H1 (cell line): ENCODE measurements around the gene RNF38. TPM values are rescaled to one million over a fixed set of nuclear protein-coding genes. Genes with fewer than 3 reads are reported as not detected.

Experiments used
- CTCF ChIA-PET: fragments of 300-600 bp; sonication (Branson Sonifier 250); formaldehyde crosslinking; loops from one replicate; lab custom pipeline; 2021; ENCODE audit not compliant: partially characterized antibody; lab: Charles Lee
- POLR2A ChIA-PET: fragments of 300-600 bp; sonication (Branson Sonifier 250); formaldehyde crosslinking; loops from one replicate; lab custom pipeline; 2021; ENCODE audit warnings: inconsistent platforms; ENCODE audit not compliant: partially characterized antibody; lab: Charles Lee
- DNase-seq, 2 experiments: peaks; one replicate each; pipeline versions ENCODE4 v3.0.0 to v3.0.0-alpha.2; 2010 to 2022; ENCODE audit warnings: low spot score in 2 of 2, low read depth in 1 of 2, mixed read lengths in 1 of 2
- FAIRE-seq: peaks from 2 replicates; lab custom pipeline; 2011; peaks lifted over from hg19 to GRCh38; lab: Jason Lieb, UNC
- H2AFZ ChIP-seq: 2 replicates; pipeline ENCODE4 v1.8.1; 2012; ENCODE audit warnings: low read length, inconsistent platforms
- H2AK5ac ChIP-seq: 2 replicates; pipeline ENCODE4 v1.6.1; 2013; ENCODE audit warnings: low read depth, low read length
- H2BK120ac ChIP-seq: replicated peaks from 2 replicates; pipeline ENCODE3; 2013; ENCODE audit warnings: low read depth, low read length, inconsistent platforms
- H2BK12ac ChIP-seq: 2 replicates; pipeline ENCODE4 v1.6.1; 2013; ENCODE audit warnings: low read depth, low read length
- H2BK15ac ChIP-seq: 2 replicates; pipeline ENCODE4 v1.6.1; 2013; ENCODE audit warnings: low read length
- H2BK20ac ChIP-seq: 2 replicates; pipeline ENCODE4 v1.6.1; 2013; ENCODE audit warnings: low read length
- H2BK5ac ChIP-seq: 2 replicates; pipeline ENCODE4 v1.6.1; 2013; ENCODE audit warnings: low read depth, low read length
- H3K14ac ChIP-seq: 2 replicates; pipeline ENCODE4 v1.6.1; 2013; ENCODE audit warnings: inconsistent platforms; ENCODE audit not compliant: insufficient read length
- H3K18ac ChIP-seq: 2 replicates; pipeline ENCODE4 v1.6.1; 2013; ENCODE audit warnings: low read length; ENCODE audit errors: extremely low read depth
- H3K23ac ChIP-seq: 2 replicates; pipeline ENCODE4 v1.6.1; 2013; ENCODE audit warnings: inconsistent platforms; ENCODE audit not compliant: insufficient read length
- H3K23me2 ChIP-seq: 2 replicates; pipeline ENCODE4 v1.6.1; 2013; ENCODE audit warnings: low read depth, low read length
- H3K27ac ChIP-seq: 2 replicates; pipeline ENCODE4 v1.6.1; 2011; ENCODE audit warnings: low read depth, low read length, inconsistent platforms
- H3K27me3 ChIP-seq, 4 experiments: replicated peaks in 1 of 4; 1 replicate in 1 of 4; 2 replicates in 3 of 4; pipeline versions ENCODE4 v1.6.1 to v1.8.1; 2011 to 2013; ENCODE audit warnings: low read length in 3 of 4, mild to moderate bottlenecking in 3 of 4, inconsistent platforms in 2 of 4, mixed read lengths in 2 of 4, moderate library complexity in 1 of 4; ENCODE audit not compliant: control insufficient read depth in 3 of 4, insufficient read depth in 3 of 4; ENCODE audit errors: extremely low read depth in 1 of 4
- H3K36me3 ChIP-seq, 4 experiments: 2 replicates each; pipeline versions ENCODE4 v1.6.1 to v1.8.1; 2011 to 2013; ENCODE audit warnings: mild to moderate bottlenecking in 4 of 4, low read length in 3 of 4, moderate library complexity in 2 of 4, control low read depth in 1 of 4, inconsistent platforms in 1 of 4; ENCODE audit not compliant: insufficient read depth in 4 of 4, control insufficient read depth in 2 of 4
- H3K4ac ChIP-seq: replicated peaks from 2 replicates; pipeline ENCODE3; 2013; ENCODE audit warnings: low read length, low read depth, mixed read lengths, inconsistent platforms; ENCODE audit not compliant: insufficient read length
- H3K4me1 ChIP-seq, 4 experiments: replicated peaks in 1 of 4; 1 replicate in 1 of 4; 2 replicates in 3 of 4; pipeline versions ENCODE4 v1.6.1 to v1.8.1; 2011 to 2013; ENCODE audit warnings: low read length in 3 of 4, inconsistent platforms in 2 of 4, mixed read lengths in 1 of 4; ENCODE audit not compliant: insufficient read depth in 4 of 4, control insufficient read depth in 3 of 4
- H3K4me2 ChIP-seq, 2 experiments: 2 replicates each; pipeline versions ENCODE4 v1.6.1 to v1.8.1; 2011 to 2013; ENCODE audit warnings: low read depth in 2 of 2, low read length in 2 of 2, control low read depth in 1 of 2, inconsistent platforms in 1 of 2, mild to moderate bottlenecking in 1 of 2; ENCODE audit not compliant: insufficient read depth in 1 of 2
- H3K4me3 ChIP-seq, 4 experiments: fragments of 200-600, 300-600 bp in 1 of 4; sonication (generic), shearing (Covaris generic), sonication (Bioruptor Twin) in 1 of 4; 2 replicates each; pipeline versions ENCODE4 v1.5.1 to v1.8.1; 2011 to 2016; ENCODE audit warnings: low read length in 4 of 4, low read depth in 3 of 4, control low read depth in 2 of 4, inconsistent platforms in 2 of 4, mild to moderate bottlenecking in 2 of 4, mixed read lengths in 1 of 4, moderate library complexity in 1 of 4; ENCODE audit not compliant: insufficient read depth in 2 of 4; ENCODE audit errors: extremely low read depth in 1 of 4
- H3K56ac ChIP-seq: replicated peaks from 2 replicates; pipeline ENCODE3; 2013; ENCODE audit warnings: low read depth, mild to moderate bottlenecking, mixed read lengths, low read length, inconsistent platforms; ENCODE audit not compliant: insufficient read length
- H3K79me1 ChIP-seq: 2 replicates; pipeline ENCODE4 v1.6.1; 2013; ENCODE audit warnings: low read depth, low read length, control low read depth
- H3K79me2 ChIP-seq, 2 experiments: 2 replicates each; pipeline versions ENCODE4 v1.6.1 to v1.8.1; 2012 to 2013; ENCODE audit warnings: low read length in 2 of 2, mild to moderate bottlenecking in 2 of 2, inconsistent platforms in 1 of 2; ENCODE audit not compliant: insufficient read depth in 2 of 2, control insufficient read depth in 1 of 2
- H3K9ac ChIP-seq, 4 experiments: replicated peaks in 1 of 4; 1 replicate in 1 of 4; 2 replicates in 3 of 4; pipeline versions ENCODE4 v1.6.1 to v1.8.1; 2011 to 2013; ENCODE audit warnings: low read depth in 3 of 4, low read length in 3 of 4, control low read depth in 2 of 4, mild to moderate bottlenecking in 2 of 4, moderate library complexity in 2 of 4, inconsistent platforms in 1 of 4; ENCODE audit errors: extremely low read depth in 1 of 4
- H3K9me3 ChIP-seq, 2 experiments: 2 replicates each; pipeline versions ENCODE4 v1.6.1 to v1.8.1; 2012 to 2013; ENCODE audit warnings: mild to moderate bottlenecking in 2 of 2, moderate library complexity in 2 of 2, control low read depth in 1 of 2, inconsistent platforms in 1 of 2, low read depth in 1 of 2, low read length in 1 of 2, mixed read lengths in 1 of 2; ENCODE audit not compliant: insufficient read depth in 2 of 2
- H4K20me1 ChIP-seq, 2 experiments: replicated peaks in 1 of 2; 2 replicates each; pipeline versions ENCODE3 to v1.8.1; 2011 to 2013; ENCODE audit warnings: inconsistent platforms in 2 of 2, low read length in 2 of 2, mild to moderate bottlenecking in 1 of 2; ENCODE audit not compliant: insufficient read depth in 2 of 2, control insufficient read depth in 1 of 2
- H4K5ac ChIP-seq: 2 replicates; pipeline ENCODE4 v1.6.1; 2013; ENCODE audit warnings: low read length, low read depth, mixed read lengths, inconsistent platforms; ENCODE audit not compliant: insufficient read length
- H4K8ac ChIP-seq: 2 replicates; pipeline ENCODE4 v1.8.0; 2013; ENCODE audit warnings: mild to moderate bottlenecking, moderate library complexity, low read length, inconsistent platforms; ENCODE audit not compliant: insufficient read depth; ENCODE audit errors: extremely low read depth
- H4K91ac ChIP-seq: replicated peaks from 2 replicates; pipeline ENCODE3; 2013; ENCODE audit warnings: low read length, mixed read lengths, inconsistent platforms; ENCODE audit not compliant: insufficient read length
- CEBPB ChIP-seq: IDR thresholded peaks from 2 replicates; pipeline ENCODE4 v1.6.1; 2012; ENCODE audit warnings: low read depth, low read length
- CTBP2 ChIP-seq: IDR thresholded peaks from 2 replicates; pipeline ENCODE4 v1.7.0; 2011; ENCODE audit warnings: borderline replicate concordance, mild to moderate bottlenecking, moderate library complexity, mixed read lengths, low read length; ENCODE audit not compliant: insufficient read depth, insufficient read length
- EZH2 ChIP-seq: fragments of 200-600 bp; sonication (generic); IDR thresholded peaks from 2 replicates; pipeline ENCODE4 v1.7.1; 2012; ENCODE audit warnings: low read depth, mild to moderate bottlenecking, moderate library complexity, low read length, inconsistent platforms; ENCODE audit not compliant: severe bottlenecking
- HDAC2 ChIP-seq, 2 experiments: fragments of 300-600 bp in 1 of 2; sonication (generic) in 1 of 2; IDR thresholded peaks; 2 replicates each; pipeline ENCODE4 v1.6.1; 2011 to 2012; ENCODE audit warnings: low read depth in 2 of 2, low read length in 2 of 2, mild to moderate bottlenecking in 2 of 2, moderate library complexity in 2 of 2, borderline replicate concordance in 1 of 2, inconsistent platforms in 1 of 2
- TAF1 ChIP-seq: IDR thresholded peaks from 2 replicates; pipeline ENCODE4 v1.6.1; 2011; ENCODE audit warnings: mild to moderate bottlenecking, low read depth, low read length
- TEAD4 ChIP-seq: IDR thresholded peaks from 2 replicates; pipeline ENCODE4 v1.6.1; 2012; ENCODE audit warnings: low read depth, low read length, inconsistent platforms, mixed read lengths
- WGBS, 2 experiments: shearing (Covaris generic) in 1 of 2; methylation state at CpG; one replicate each; pipeline versions ENCODE4 v1.1.6 to v1.1.7; 2013 to 2015; ENCODE audit warnings: low lambda C conversion rate in 2 of 2, mixed read lengths in 2 of 2, inconsistent platforms in 1 of 2, low coverage in 1 of 2, missing lambda C conversion rate in 1 of 2; ENCODE audit not compliant: insufficient replicate concordance in 2 of 2, insufficient coverage in 1 of 2, insufficient read length in 1 of 2; ENCODE audit errors: extremely low coverage in 1 of 2, missing lambda C conversion rate in 1 of 2; 5-methylcytosine and 5-hydroxymethylcytosine counted together
- polyA plus RNA-seq, 7 experiments: library from polyadenylated mRNA; depleted of rRNA in 3 of 7; stranded (reverse) in 5 of 7; unstranded in 2 of 7; fragments of >200 nt in 5 of 7; fragments of 200-250 nt in 2 of 7; gene quantifications; 1 replicate in 5 of 7; 2 replicates in 1 of 7; 4 replicates in 1 of 7; pipeline versions ENCODE4 v1.2.1 to v1.2.3, GENCODE V29; 2011 to 2013; ENCODE audit warnings: missing spikeins in 2 of 7, mixed read lengths in 2 of 7
- total RNA-seq: library from RNA; stranded (reverse); fragmentation: NEBNext Ultra II Directional; extraction: Animal tissue kit (Norgen Biotek cat#: 25700); gene quantifications from 2 replicates; pipeline ENCODE4 v1.2.1, GENCODE V29; 2021

RNF38 gene
- total and polyA plus RNA-seq, 2 of the 8 experiments (the other 6 are each of a cell fraction or from before 2014, with no cell fraction given) = 54.9 to 60.9 TPM

GRCh38 chr9:36441966-36442365 lies 41.9 kb upstream of the RNF38 start:
- H2AFZ ChIP-seq = no peak overlapping the region
- peaks cover 11 to 14% of the 10 kb centered on the region in 2 experiments for H4K20me1 ChIP-seq
- FAIRE-seq (peak; percentile 19), DNase-seq (no peak)
- H3K79me1 ChIP-seq = peaks cover 13% of the 10 kb centered on the region
- no peak overlapping the region for H4K5ac ChIP-seq
- H3K4me3 ChIP-seq = no peak overlapping the region
- H4K91ac ChIP-seq = no peak overlapping the region
- H3K9ac ChIP-seq = no peak overlapping the region
- H3K27ac ChIP-seq = no peak overlapping the region
- H3K23me2 ChIP-seq = no peaks in the 10 kb centered on the region
- no peak overlapping the region for H2BK20ac ChIP-seq
- no peak overlapping the region for H2BK5ac ChIP-seq
- no peak overlapping the region for H3K56ac ChIP-seq
- no peak overlapping the region for H3K18ac ChIP-seq
- H3K23ac ChIP-seq = no peak overlapping the region
- no peaks in the 10 kb centered on the region for H3K9me3 ChIP-seq
- no peak overlapping the region for H2AK5ac ChIP-seq
- no peak overlapping the region for H4K8ac ChIP-seq
- TF ChIP-seq TAF1 (no peak), HDAC2 (IDR thresholded peaks at IDR 0.05; ENCODE audit: borderline replicate concordance in 1 of 2, low read depth in 2 of 2, low read length in 2 of 2) (no peak), CTBP2 (no peak), TEAD4 (0 out of 2 replicates have a peak, but pooled peaks have one; percentile 30), EZH2 (no peak), CEBPB (no peak)
- peaks cover 0 to 2% (median 0%) of the 10 kb centered on the region in 4 experiments; a peak in 1 of 8 replicates for H3K36me3 ChIP-seq
- WGBS, 2 experiments = 98% methylated on average over 2 of the region's 2 CpGs; no CpG with 5 or more reads in 1 of the 2 experiments
- H3K4ac ChIP-seq = no peak overlapping the region
- H3K14ac ChIP-seq = no peak overlapping the region
- no peak overlapping the region for H2BK120ac ChIP-seq
- ChIA-PET CTCF (interaction anchor here (1.3 to 7.0 kb wide), 7 partner anchors 10 to 114 kb away, joined by 3 to 84 read pairs (median 6); no protein-coding TSS in a partner anchor), POLR2A (interaction anchor here (1.4 to 1.6 kb wide), 2 partner anchors 16 to 42 kb away, joined by 3 to 4 read pairs; no protein-coding TSS in a partner anchor)
- H3K4me1 ChIP-seq = peaks cover 5 to 13% (median 6%) of the 10 kb centered on the region in 4 experiments
- no peak overlapping the region for H2BK15ac ChIP-seq
- peaks cover 7 to 98% of the 10 kb centered on the region in 2 experiments for H3K79me2 ChIP-seq
- H2BK12ac ChIP-seq = no peak overlapping the region
- no peaks in the 10 kb centered on the region for H3K27me3 ChIP-seq
- H3K4me2 ChIP-seq = no peak overlapping the region
